MM.1S (cell line): ENCODE results near the gene BNIP5.

ENCODE experiments used
- CTCF ChIP-seq: fragments of 300-600 bp; sonication (generic); IDR thresholded peaks from 2 replicates; pipeline ENCODE4 v1.5.1; 2016; ENCODE audit warnings: antibody characterized with exemption, low read length, mixed read lengths
- EZH2 ChIP-seq: fragments of 300-600 bp; sonication (generic); optimal IDR thresholded peaks from 2 replicates; pipeline ENCODE3; 2017; ENCODE audit warnings: low read depth, mild to moderate bottlenecking, antibody characterized with exemption, low read length, mixed read lengths

GRCh38 chr6:36328600-36328999, 8.1 kb downstream of the BNIP5 start:
- TF ChIP-seq EZH2 = no peak
- TF ChIP-seq CTCF = no peak
